Heart left ventricle (tissue), 13 donors: ENCODE results near the gene MYBBP1A.

Source experiments
- CTCF ChIP-seq, 12 donors: fragments of 200-600 bp; sonication (generic) in 4 of 12; IDR thresholded peaks; one replicate each; pipeline versions ENCODE4 v1.5.0 to v1.8.0; 2018 to 2022; ENCODE audit warnings: antibody characterized with exemption in 12 of 12, mild to moderate bottlenecking in 5 of 12
- POLR2A ChIP-seq, 2 donors: fragments of 450-650 bp; IDR thresholded peaks; one replicate each; pipeline ENCODE4 v1.6.1; 2017; ENCODE audit warnings: antibody characterized with exemption in 2 of 2, mild to moderate bottlenecking in 2 of 2, moderate library complexity in 2 of 2
- donor health status: ischemic (EF 13 %, LVEDD 7.1; RV severe dilation, severe dysfunction).
- donor health status: DM: no; HTN: yes; CAD: no.
- donor health status: DM: no; HTN: no; CAD: no.
- donor health status: ischemic (EF 25% LVEDD 6.9; RV normal size, moderate dysfunction).
- donor health status: ischemic (EF 25% LVEDD 5.7; RV mildly dilated, moderate dysfunction).
- donor health status: ischemic (EF 35%, LVEDD 5.7; RV mildly dilated, moderate dysfunction).
- donor health status: nonischemic (EF 11% LVEDD 7.7; RV severe dilation, severe dysfunction).
- donor health status: DM: yes; HTN: yes; CAD: no.
- donor health status: PGD.
- donor health status: ischemic (EF 29% LVEDD 5.4; RV normal size, mild dysfunction).
- donor health status: nonischemic (EF 23%, LVEDD 6.1; RV moderate dilation, normal function).

GRCh38 chr17:4514779-4515178, 40.4 kb downstream of the MYBBP1A start:
- no peak for TF ChIP-seq POLR2A (IDR thresholded peaks at IDR 0.05)
- TF ChIP-seq CTCF (IDR thresholded peaks at IDR 0.05) = no peak
